Neuronal stem cell (in vitro differentiated cells): ENCODE data around the gene POPDC3.
"Not testable (repeated sequence)": the region's sequence is repeated elsewhere in the genome, so short reads cannot be mapped to it uniquely, and the experiment has no call there.

Experiments
- DNase-seq: peaks from one replicate; pipeline ENCODE4 v3.0.0-alpha.2; 2013; ENCODE audit warnings: low spot score
- H2AFZ ChIP-seq: one replicate; pipeline ENCODE4 v1.6.1; 2013; ENCODE audit warnings: mild to moderate bottlenecking, low read length, inconsistent platforms
- H2AK5ac ChIP-seq: 2 replicates; pipeline ENCODE4 v1.6.1; 2013; ENCODE audit warnings: low read depth, mild to moderate bottlenecking, inconsistent platforms, low read length, moderate library complexity, mixed read lengths
- H2BK120ac ChIP-seq: 2 replicates; pipeline ENCODE4 v1.6.1; 2013; ENCODE audit warnings: low read depth, mild to moderate bottlenecking, inconsistent platforms, low read length, moderate library complexity, mixed read lengths
- H2BK12ac ChIP-seq: one replicate; pipeline ENCODE4 v1.6.1; 2013; ENCODE audit warnings: low read length, inconsistent platforms
- H2BK15ac ChIP-seq: 2 replicates; pipeline ENCODE4 v1.6.1; 2013; ENCODE audit warnings: mild to moderate bottlenecking, low read length, inconsistent platforms, mixed read lengths
- H2BK5ac ChIP-seq: one replicate; pipeline ENCODE4 v1.6.1; 2013; ENCODE audit warnings: inconsistent platforms, mild to moderate bottlenecking, low read length, moderate library complexity
- H3K14ac ChIP-seq: one replicate; pipeline ENCODE4 v1.6.1; 2013; ENCODE audit warnings: low read length, inconsistent platforms
- H3K18ac ChIP-seq: 2 replicates; pipeline ENCODE4 v1.6.1; 2013; ENCODE audit warnings: low read length, inconsistent platforms
- H3K23ac ChIP-seq: 2 replicates; pipeline ENCODE4 v1.6.1; 2013; ENCODE audit warnings: low read depth, mild to moderate bottlenecking, mixed read lengths, low read length, inconsistent platforms; ENCODE audit not compliant: poor library complexity
- H3K27ac ChIP-seq: replicated peaks from 3 replicates; pipeline ENCODE4 v1.5.1; 2013; ENCODE audit warnings: low read length, inconsistent platforms
- H3K27me3 ChIP-seq, 3 experiments: 2 replicates each; pipeline ENCODE4 v1.6.1; 2013; ENCODE audit warnings: low read length in 3 of 3, mild to moderate bottlenecking in 2 of 3, inconsistent platforms in 1 of 3, low read depth in 1 of 3, mixed read lengths in 1 of 3, moderate library complexity in 1 of 3; ENCODE audit not compliant: control insufficient read depth in 3 of 3, insufficient read depth in 3 of 3
- H3K36me3 ChIP-seq, 2 donors: replicated peaks in 1 of 2; 2 replicates each; pipeline ENCODE4 v1.6.1; 2013; ENCODE audit warnings: low read length in 2 of 2; ENCODE audit not compliant: control insufficient read depth in 2 of 2, insufficient read depth in 2 of 2
- H3K4ac ChIP-seq: 2 replicates; pipeline ENCODE4 v1.6.1; 2013; ENCODE audit warnings: inconsistent platforms, mild to moderate bottlenecking, low read length, moderate library complexity
- H3K4me1 ChIP-seq, 2 donors: 1 replicate in 1 of 2; 2 replicates in 1 of 2; pipeline ENCODE4 v1.6.1; 2013; ENCODE audit warnings: low read length in 2 of 2, low read depth in 1 of 2; ENCODE audit not compliant: control insufficient read depth in 2 of 2, insufficient read depth in 1 of 2
- H3K4me2 ChIP-seq: one replicate; pipeline ENCODE4 v1.6.1; 2013; ENCODE audit warnings: mild to moderate bottlenecking, low read length, inconsistent platforms; ENCODE audit not compliant: insufficient read depth, poor library complexity, severe bottlenecking
- H3K4me3 ChIP-seq, 2 donors: 2 replicates each; pipeline ENCODE4 v1.5.1; 2013; ENCODE audit warnings: low read length in 2 of 2, mild to moderate bottlenecking in 2 of 2, inconsistent platforms in 1 of 2, moderate library complexity in 1 of 2
- H3K79me1 ChIP-seq: one replicate; pipeline ENCODE4 v1.6.1; 2013; ENCODE audit warnings: low read depth, mild to moderate bottlenecking, inconsistent platforms, low read length, moderate library complexity
- H3K9ac ChIP-seq: one replicate; pipeline ENCODE4 v1.6.1; 2013; ENCODE audit warnings: mild to moderate bottlenecking, low read depth, low read length, inconsistent platforms; ENCODE audit not compliant: poor library complexity
- H3K9me3 ChIP-seq, 2 donors: replicated peaks in 1 of 2; 2 replicates each; pipeline versions ENCODE3 to v1.6.1; 2013; ENCODE audit warnings: low read length in 2 of 2, mild to moderate bottlenecking in 2 of 2, inconsistent platforms in 1 of 2, low read depth in 1 of 2, mixed read lengths in 1 of 2, moderate library complexity in 1 of 2; ENCODE audit not compliant: control insufficient read depth in 2 of 2, insufficient read depth in 1 of 2
- H4K8ac ChIP-seq: one replicate; pipeline ENCODE4 v1.6.1; 2013; ENCODE audit warnings: low read depth, mild to moderate bottlenecking, inconsistent platforms, low read length, moderate library complexity
- H4K91ac ChIP-seq: one replicate; pipeline ENCODE4 v1.6.1; 2013; ENCODE audit warnings: low read length, low read depth, mild to moderate bottlenecking, inconsistent platforms; ENCODE audit not compliant: poor library complexity
- WGBS, 2 donors: extraction: QIAGEN DNeasy Blood & Tissue Kit; methylation state at CpG; one replicate each; pipeline ENCODE4 v1.1.7; 2013; ENCODE audit warnings: missing lambda C conversion rate in 2 of 2, mixed read lengths in 1 of 2; ENCODE audit not compliant: insufficient read length in 2 of 2, insufficient replicate concordance in 1 of 2; ENCODE audit errors: extremely low coverage in 2 of 2; 5-methylcytosine and 5-hydroxymethylcytosine counted together

Gene POPDC3

GRCh38 chr6:105172515-105172914, 7.3 kb downstream of the POPDC3 start:
- H2BK5ac ChIP-seq, H2AK5ac ChIP-seq, H3K4me3 ChIP-seq, H2BK15ac ChIP-seq, H2AFZ ChIP-seq, H3K79me1 ChIP-seq, H3K4ac ChIP-seq, H3K14ac ChIP-seq, H3K27me3 ChIP-seq, H2BK120ac ChIP-seq, H3K4me2 ChIP-seq, H3K23ac ChIP-seq, H3K36me3 ChIP-seq, H3K18ac ChIP-seq, H3K9ac ChIP-seq, H4K8ac ChIP-seq, DNase-seq, H2BK12ac ChIP-seq, H3K4me1 ChIP-seq, H3K27ac ChIP-seq, H4K91ac ChIP-seq, H3K9me3 ChIP-seq: not testable (repeated sequence)
- WGBS, 2 donors = no CpG with 5 or more reads among the region's 4 CpGs

- Histone ChIP-seq H3K23ac (no peak overlapping the region), H2AK5ac (no peak overlapping the region), H3K27ac (no peak overlapping the region), H3K9ac (no peak overlapping the region), H2BK5ac (no peak overlapping the region), H3K18ac (no peak overlapping the region), H3K4ac (no peak overlapping the region), H3K4me3 (no peak overlapping the region), H3K4me2 (no peak overlapping the region), H2BK15ac (no peak overlapping the region), H4K91ac (no peak overlapping the region), H4K8ac (no peak overlapping the region), H2AFZ (no peak overlapping the region), H2BK12ac (no peak overlapping the region), H3K14ac (no peak overlapping the region), H3K36me3 (no peaks in the 10 kb centered on the region), H3K27me3 (no peaks in the 10 kb centered on the region), H2BK120ac (no peak overlapping the region), H3K79me1 (no peaks in the 10 kb centered on the region), H3K4me1 (peaks cover 0 to 2% of the 10 kb centered on the region in 2 donors), H3K9me3 (no peaks in the 10 kb centered on the region)
- DNase-seq = no peak
- no CpG with 5 or more reads among the region's 1 CpG for WGBS, 2 donors
These were observed 9.8 kb downstream of the POPDC3 start for GRCh38 chr6:105170059-105170458.

- no peak overlapping the region for H4K91ac ChIP-seq
- no peak overlapping the region for H3K18ac ChIP-seq
- H3K9me3 ChIP-seq = no peaks in the 10 kb centered on the region
- no peak overlapping the region for H3K23ac ChIP-seq
- no peak overlapping the region for H3K27ac ChIP-seq
- H3K14ac ChIP-seq = no peak overlapping the region
- H2BK12ac ChIP-seq = no peak overlapping the region
- H2AK5ac ChIP-seq = no peak overlapping the region
- no peaks in the 10 kb centered on the region for H3K36me3 ChIP-seq
- no peak overlapping the region for H3K9ac ChIP-seq
- no peak overlapping the region for H2AFZ ChIP-seq
- no peak overlapping the region for H2BK120ac ChIP-seq
- no peak overlapping the region for H4K8ac ChIP-seq
- no peaks in the 10 kb centered on the region for H3K79me1 ChIP-seq
- H2BK5ac ChIP-seq = no peak overlapping the region
- H3K4me2 ChIP-seq = no peak overlapping the region
- no peak for DNase-seq
- H3K4me3 ChIP-seq = no peak overlapping the region
- no peak overlapping the region for H3K4ac ChIP-seq
- no peak overlapping the region for H2BK15ac ChIP-seq
- H3K4me1 ChIP-seq = peaks cover 0 to 12% of the 10 kb centered on the region in 2 donors
- no peaks in the 10 kb centered on the region for H3K27me3 ChIP-seq
These were observed 11.9 kb downstream of the POPDC3 start for GRCh38 chr6:105167914-105168313.

DNA sequence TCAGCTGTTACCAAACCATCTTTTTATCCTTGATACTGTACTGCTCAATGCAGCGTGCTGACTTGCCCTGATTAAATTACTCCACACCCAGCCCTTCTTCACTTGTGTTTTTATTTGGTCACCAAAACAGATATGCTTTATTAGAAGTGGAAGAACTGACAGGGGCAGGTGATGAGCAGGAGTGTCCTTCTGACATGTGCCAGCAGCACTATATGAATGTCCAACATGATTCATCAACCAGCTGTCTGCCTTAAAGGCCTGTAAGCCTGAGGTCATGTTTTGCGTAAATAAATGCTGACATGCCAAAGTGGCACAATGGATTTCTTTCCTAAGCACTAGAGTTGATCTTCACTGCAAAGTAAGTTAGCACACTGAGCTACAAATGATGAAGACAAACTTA, 15.4 kb downstream of the POPDC3 start:
- no CpG with 5 or more reads among the region's 2 CpGs for WGBS, 2 donors
- H3K27ac ChIP-seq = no peak overlapping the region

More for the DNA sequence above, 15.4 kb downstream of the POPDC3 start:
- Histone ChIP-seq H2BK12ac (no peak overlapping the region), H2AFZ (no peak overlapping the region), H2BK15ac (no peak overlapping the region), H3K18ac (no peak overlapping the region), H2AK5ac (no peak overlapping the region), H2BK5ac (no peak overlapping the region), H3K9me3 (no peaks in the 10 kb centered on the region), H3K14ac (no peak overlapping the region), H3K4me2 (no peak overlapping the region), H3K4ac (no peak overlapping the region), H2BK120ac (no peak overlapping the region), H3K4me1 (peaks cover 0 to 12% of the 10 kb centered on the region in 2 donors), H3K36me3 (no peaks in the 10 kb centered on the region), H3K27me3 (no peaks in the 10 kb centered on the region), H4K91ac (no peak overlapping the region), H3K23ac (no peak overlapping the region), H3K4me3 (no peak overlapping the region), H3K9ac (no peak overlapping the region), H3K79me1 (no peaks in the 10 kb centered on the region), H4K8ac (no peak overlapping the region)
- DNase-seq = no peak
